GM12864 (cell line): ENCODE measurements around the gene HHIPL1.
A peak's percentile ranks its signal among the peaks of the same experiment; 100 is the strongest.

Source experiments
- DNase-seq: peaks from one replicate; pipeline ENCODE4 v3.0.0-alpha.2; 2011; ENCODE audit warnings: low read depth
- H3K4me3 ChIP-seq: 2 replicates; pipeline ENCODE4 v1.5.1; 2011; ENCODE audit warnings: mild to moderate bottlenecking, low read depth, low read length, control low read depth
- TF ChIP-seq, protein P1 (sequence below): IDR thresholded peaks from 2 replicates; pipeline ENCODE4 v1.5.1; 2011; ENCODE audit warnings: low read depth, mild to moderate bottlenecking, moderate library complexity, low read length, control low read depth, inconsistent platforms; ENCODE audit errors: missing control alignments

The HHIPL1 gene

GRCh38 chr14:99681101-99681831 lies 36.3 kb downstream of the HHIPL1 start:
- TF ChIP-seq, protein P1, sequence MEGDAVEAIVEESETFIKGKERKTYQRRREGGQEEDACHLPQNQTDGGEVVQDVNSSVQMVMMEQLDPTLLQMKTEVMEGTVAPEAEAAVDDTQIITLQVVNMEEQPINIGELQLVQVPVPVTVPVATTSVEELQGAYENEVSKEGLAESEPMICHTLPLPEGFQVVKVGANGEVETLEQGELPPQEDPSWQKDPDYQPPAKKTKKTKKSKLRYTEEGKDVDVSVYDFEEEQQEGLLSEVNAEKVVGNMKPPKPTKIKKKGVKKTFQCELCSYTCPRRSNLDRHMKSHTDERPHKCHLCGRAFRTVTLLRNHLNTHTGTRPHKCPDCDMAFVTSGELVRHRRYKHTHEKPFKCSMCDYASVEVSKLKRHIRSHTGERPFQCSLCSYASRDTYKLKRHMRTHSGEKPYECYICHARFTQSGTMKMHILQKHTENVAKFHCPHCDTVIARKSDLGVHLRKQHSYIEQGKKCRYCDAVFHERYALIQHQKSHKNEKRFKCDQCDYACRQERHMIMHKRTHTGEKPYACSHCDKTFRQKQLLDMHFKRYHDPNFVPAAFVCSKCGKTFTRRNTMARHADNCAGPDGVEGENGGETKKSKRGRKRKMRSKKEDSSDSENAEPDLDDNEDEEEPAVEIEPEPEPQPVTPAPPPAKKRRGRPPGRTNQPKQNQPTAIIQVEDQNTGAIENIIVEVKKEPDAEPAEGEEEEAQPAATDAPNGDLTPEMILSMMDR: no peak
- no peak overlapping the region for H3K4me3 ChIP-seq
- DNase-seq: no peak

DNA sequence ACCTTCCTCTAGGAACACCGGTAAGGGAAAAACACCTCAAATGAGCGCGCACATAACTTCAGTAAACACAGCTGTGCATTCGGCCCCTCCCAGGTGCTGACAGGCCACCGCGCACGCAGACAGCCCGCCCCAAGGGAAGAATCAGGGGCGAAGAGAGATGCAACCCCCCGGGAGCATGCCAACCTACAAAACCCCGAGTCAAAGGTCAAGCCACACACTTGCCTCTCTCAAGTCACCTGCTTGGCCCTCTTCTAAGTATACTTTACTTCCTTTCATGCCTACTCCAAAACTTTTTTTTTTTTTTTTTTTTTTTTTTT lies 36.9 kb downstream of the HHIPL1 start:
- H3K4me3 ChIP-seq: no peak overlapping the region
- DNase-seq: no peak
- TF ChIP-seq, protein P1: no peak

DNA sequence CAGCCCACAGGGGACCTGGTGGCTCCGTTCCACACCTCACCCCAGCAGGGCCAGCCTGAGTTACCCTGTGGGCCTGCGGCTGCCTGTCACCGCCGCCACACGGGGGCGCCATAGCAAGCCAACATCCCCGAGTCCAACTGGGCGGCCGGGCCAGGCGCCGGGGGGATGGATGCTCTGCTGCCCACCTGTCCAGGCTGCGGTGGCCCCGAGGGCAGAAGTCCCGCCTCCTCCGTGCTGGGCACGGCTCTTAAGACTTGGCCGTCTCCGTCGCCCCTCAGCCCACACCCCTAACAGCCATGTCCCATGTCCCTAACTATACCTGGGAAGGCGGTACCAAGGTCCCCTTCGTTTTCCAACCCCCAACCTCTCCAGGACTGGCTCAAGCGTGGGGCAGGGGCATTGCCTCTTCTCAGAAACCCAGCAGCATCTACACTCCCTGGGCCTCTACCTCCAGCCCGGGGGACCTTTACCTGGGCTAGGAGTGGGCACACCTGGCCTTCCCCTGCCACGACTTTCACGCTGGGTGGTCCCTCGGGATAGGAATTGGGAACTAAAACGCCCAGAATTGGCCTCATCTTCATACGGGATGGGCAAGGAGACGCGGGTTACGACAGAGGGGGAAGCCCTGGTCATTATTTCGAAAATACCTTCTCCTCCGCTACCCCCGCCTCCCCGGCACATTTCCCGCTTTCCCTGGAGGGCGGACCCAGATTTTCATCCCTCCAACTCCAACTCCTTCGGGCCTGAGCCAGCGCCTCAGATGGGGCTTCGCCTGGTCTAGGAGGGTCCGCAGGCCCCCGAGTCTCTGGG lies 38.1 kb downstream of the HHIPL1 start:
- no peak for DNase-seq
- peak overlapping the region; percentile 75 for H3K4me3 ChIP-seq

GRCh38 chr14:99683619-99684409 lies 38.9 kb downstream of the HHIPL1 start, which contains the start of gene CYP46A1:
CYP46A1 (plus strand) TSS chr14:99684298; CDS start chr14:99684418, 120 bp downstream.
- DNase-seq: peak; percentile 95
- TF ChIP-seq, protein P1: no peak
- H3K4me3 ChIP-seq: peak within 1 kb of the TSS; percentile 75

More for the DNA sequence above, 38.1 kb downstream of the HHIPL1 start:
- TF ChIP-seq, protein P1: peak; percentile 88

DNA sequence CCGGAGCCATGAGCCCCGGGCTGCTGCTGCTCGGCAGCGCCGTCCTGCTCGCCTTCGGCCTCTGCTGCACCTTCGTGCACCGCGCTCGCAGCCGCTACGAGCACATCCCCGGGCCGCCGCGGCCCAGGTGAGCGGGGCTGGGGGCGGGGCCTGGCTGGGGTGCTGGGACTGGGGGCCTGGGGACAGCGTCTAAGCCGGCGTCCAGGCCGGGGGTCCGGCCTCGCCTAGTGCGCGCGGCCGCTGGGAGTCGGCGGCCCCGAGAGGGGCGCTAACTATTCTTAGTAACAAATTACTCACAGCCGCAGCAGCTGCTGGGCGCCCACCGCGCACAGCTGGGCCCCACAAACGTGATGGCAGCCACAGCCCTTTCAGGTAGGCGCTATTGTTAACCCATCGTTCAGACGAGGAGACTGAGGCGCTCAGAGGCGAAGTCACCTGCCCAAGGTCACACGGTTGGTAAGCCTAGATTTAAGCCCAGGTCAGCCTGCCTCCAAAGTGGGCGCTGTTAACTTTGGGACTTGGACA lies 39.5 kb downstream of the HHIPL1 start:
- H3K4me3 ChIP-seq: peak overlapping the region; percentile 52
- no peak for DNase-seq

DNA sequence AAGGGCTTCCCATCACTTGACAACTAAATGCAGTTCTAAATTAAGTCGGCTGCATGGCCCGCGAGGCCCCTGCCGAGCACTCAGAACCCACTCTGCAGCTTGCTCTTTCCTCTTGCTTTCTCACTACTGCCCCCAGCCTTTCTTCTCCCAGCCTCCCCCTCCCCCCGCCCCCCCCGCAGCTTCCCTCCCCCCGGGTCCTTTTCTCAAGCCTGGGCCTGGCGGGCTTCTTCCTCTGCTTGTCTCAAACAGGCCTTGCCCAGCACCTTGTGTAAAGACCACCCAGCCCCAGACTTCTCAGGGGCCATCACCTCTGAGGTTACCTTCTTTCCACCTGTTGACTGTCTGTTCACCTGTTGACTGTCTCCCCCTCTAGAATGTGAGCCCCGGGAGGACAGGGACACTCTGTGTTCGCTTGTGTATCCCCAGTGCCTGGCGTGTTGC lies 40.2 kb downstream of the HHIPL1 start:
- TF ChIP-seq, protein P1: no peak
- no peak for DNase-seq
- no peak overlapping the region for H3K4me3 ChIP-seq

More for the DNA sequence above, 39.5 kb downstream of the HHIPL1 start:
- TF ChIP-seq, protein P1: no peak
